GM23248 (cell line): ENCODE data around the gene SPEG. TPM values are rescaled to one million over a fixed set of nuclear protein-coding genes. Genes with fewer than 3 reads are reported as not detected.

ENCODE experiments used
- DNase-seq: peaks from one replicate; pipeline ENCODE4 v3.0.0-alpha.2; 2015
- H2AFZ ChIP-seq: fragments of 200-600 bp; sonication (generic); 2 replicates; pipeline ENCODE4 v1.6.1; 2016; ENCODE audit warnings: antibody characterized with exemption
- H3F3A ChIP-seq: fragments of 200-600 bp; sonication (generic); 2 replicates; pipeline ENCODE4 v1.6.1; 2016; ENCODE audit warnings: mild to moderate bottlenecking, antibody characterized with exemption, mixed run types; ENCODE audit not compliant: insufficient read depth
- H3K27ac ChIP-seq: fragments of 200-600 bp; sonication (generic); 2 replicates; pipeline ENCODE4 v1.5.1; 2016; ENCODE audit warnings: mild to moderate bottlenecking
- H3K27me3 ChIP-seq: fragments of 200-600 bp; sonication (generic); replicated peaks from 2 replicates; pipeline ENCODE4 v1.6.1; 2016; ENCODE audit warnings: mild to moderate bottlenecking; ENCODE audit not compliant: insufficient read depth
- H3K36me3 ChIP-seq: fragments of 200-600 bp; sonication (generic); 2 replicates; pipeline ENCODE4 v1.6.1; 2016; ENCODE audit warnings: low read depth, mild to moderate bottlenecking
- H3K4me1 ChIP-seq: fragments of 200-600 bp; sonication (generic); 2 replicates; pipeline ENCODE4 v1.6.1; 2016; ENCODE audit warnings: mild to moderate bottlenecking; ENCODE audit not compliant: insufficient read depth
- H3K4me2 ChIP-seq: fragments of 200-600 bp; sonication (generic); one replicate; pipeline ENCODE4 v1.6.1; 2016; ENCODE audit warnings: mild to moderate bottlenecking; ENCODE audit not compliant: unreplicated experiment
- H3K4me3 ChIP-seq: fragments of 200-600 bp; sonication (generic); 2 replicates; pipeline ENCODE4 v1.5.1; 2016; ENCODE audit warnings: mild to moderate bottlenecking
- H3K79me2 ChIP-seq: fragments of 200-600 bp; sonication (generic); 2 replicates; pipeline ENCODE4 v1.6.1; 2016; ENCODE audit warnings: mild to moderate bottlenecking; ENCODE audit not compliant: insufficient read depth
- H3K9ac ChIP-seq: fragments of 200-600 bp; sonication (generic); 2 replicates; pipeline ENCODE4 v1.6.1; 2016; ENCODE audit warnings: mild to moderate bottlenecking
- H3K9me2 ChIP-seq: fragments of 200-600 bp; sonication (generic); 2 replicates; pipeline ENCODE4 v1.6.1; 2016; ENCODE audit warnings: mixed run types, mild to moderate bottlenecking, moderate library complexity; ENCODE audit not compliant: insufficient read depth
- H3K9me3 ChIP-seq: fragments of 200-600 bp; sonication (generic); one replicate; pipeline ENCODE4 v1.6.1; 2017; ENCODE audit warnings: low read depth
- H4K20me1 ChIP-seq: fragments of 200-600 bp; sonication (generic); 2 replicates; pipeline ENCODE4 v1.6.0; 2016; ENCODE audit not compliant: insufficient read depth
- EZH2 ChIP-seq: fragments of 200-600 bp; sonication (generic); IDR thresholded peaks from 2 replicates; pipeline ENCODE4 v1.6.1; 2018; ENCODE audit warnings: antibody characterized with exemption, mild to moderate bottlenecking; ENCODE audit not compliant: insufficient read depth, poor library complexity, severe bottlenecking
- EZH2phosphoT487 ChIP-seq: fragments of 200-600 bp; sonication (generic); IDR thresholded peaks from 2 replicates; pipeline ENCODE4 v1.6.1; 2018; ENCODE audit warnings: antibody characterized with exemption, moderate library complexity, mild to moderate bottlenecking, low read depth; ENCODE audit not compliant: insufficient read depth
- WGBS, 2 experiments: methylation state at CpG; one replicate each; pipeline ENCODE4 v1.1.6; 2015 to 2017; ENCODE audit warnings: low lambda C conversion rate in 2 of 2, low coverage in 1 of 2; ENCODE audit errors: missing lambda C conversion rate in 2 of 2; 5-methylcytosine and 5-hydroxymethylcytosine counted together
- in situ Hi-C: fragments of 300-500 bp; cut with MboI; formaldehyde crosslinking; loops from 2 replicates; pipeline ENCODE4 v1.15.0; 2020
- polyA plus RNA-seq: library from polyadenylated mRNA; unstranded; fragments of >200 nt; fragmentation: Nextera tagmentation; extraction: Ambion mirVana; gene quantifications from 2 replicates; pipeline ENCODE4 v1.2.1, GENCODE V29; 2016
- total RNA-seq: library from RNA; depleted of rRNA; stranded (reverse); fragments of >200 nt; shearing (Covaris generic); gene quantifications from 2 replicates; pipeline ENCODE4 v1.2.3, GENCODE V29; 2014

The SPEG gene
- total and polyA plus RNA-seq, 2 experiments from 2014 or later: 9.4 to 26.5 TPM

GRCh38 chr2:219434468-219434717, 250 bp upstream of the SPEG start:
- H4K20me1 ChIP-seq: no peaks in the 10 kb centered on the region
- in situ Hi-C loops: no loop called here
- WGBS, 2 experiments: 50 to 56% methylated on average over 7 to 9 of the region's 9 CpGs
- no peak overlapping the region for H3K27ac ChIP-seq
- H3K9ac ChIP-seq: no peak overlapping the region
- TF ChIP-seq EZH2phosphoT487: no peak
- TF ChIP-seq EZH2: no peak
- no peaks in the 10 kb centered on the region for H3K79me2 ChIP-seq
- no peaks in the 10 kb centered on the region for H3K27me3 ChIP-seq
- H3K4me3 ChIP-seq: no peak overlapping the region
- H2AFZ ChIP-seq: peak overlapping the region; percentile 5; the same call in 1 of the 2 replicates
- DNase-seq: no peak
- H3K9me3 ChIP-seq: no peaks in the 10 kb centered on the region
- H3K9me2 ChIP-seq: no peaks in the 10 kb centered on the region
- no peaks in the 10 kb centered on the region for H3K4me1 ChIP-seq
- no peak overlapping the region for H3K4me2 ChIP-seq
- no peaks in the 10 kb centered on the region for H3K36me3 ChIP-seq
- H3F3A ChIP-seq: no peaks in the 10 kb centered on the region

DNA sequence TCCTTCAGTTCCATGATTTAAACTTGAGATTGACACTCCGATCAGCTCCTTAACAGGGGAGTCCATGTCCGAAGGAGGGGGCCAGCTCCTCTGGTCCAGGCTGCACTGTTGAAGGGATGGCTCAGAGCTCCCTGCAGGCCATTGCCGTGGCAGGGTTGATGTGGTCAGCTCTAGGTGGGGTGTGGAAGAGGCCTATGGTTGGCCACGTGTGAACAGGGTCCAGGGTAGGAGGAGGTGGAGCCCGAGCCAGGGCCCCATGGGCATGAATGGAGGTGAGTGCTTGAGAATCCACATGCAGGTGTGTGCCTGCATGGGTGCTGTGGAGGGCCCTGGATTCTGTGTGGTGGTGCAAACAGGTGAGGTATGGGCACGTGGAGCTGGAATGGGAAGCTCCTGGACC, 1.1 kb downstream of the SPEG start:
- Histone ChIP-seq H3K9ac (no peak overlapping the region), H3K9me2 (no peaks in the 10 kb centered on the region), H4K20me1 (no peaks in the 10 kb centered on the region), H3K36me3 (no peaks in the 10 kb centered on the region), H2AFZ (no peak overlapping the region), H3K4me1 (0 out of 2 replicates have a peak, but pooled peaks cover 1% of the 10 kb centered on the region), H3F3A (peaks cover 7% of the 10 kb centered on the region; the same call in 1 of the 2 replicates), H3K27me3 (no peaks in the 10 kb centered on the region), H3K9me3 (no peaks in the 10 kb centered on the region), H3K4me2 (no peak overlapping the region), H3K27ac (no peak overlapping the region), H3K79me2 (no peaks in the 10 kb centered on the region), H3K4me3 (no peak overlapping the region)
- in situ Hi-C loops: no loop called here
- 65 to 73% methylated on average over 6 of the region's 6 CpGs for WGBS, 2 experiments
- DNase-seq: no peak
- TF ChIP-seq EZH2phosphoT487 (no peak), EZH2 (no peak)

GRCh38 chr2:219436491-219436890, 1.8 kb downstream of the SPEG start:
- Histone ChIP-seq H4K20me1 (no peaks in the 10 kb centered on the region), H3K79me2 (no peaks in the 10 kb centered on the region), H3K4me3 (no peak overlapping the region), H3K36me3 (no peaks in the 10 kb centered on the region), H3F3A (peaks cover 12% of the 10 kb centered on the region; the same call in 1 of the 2 replicates), H3K4me2 (no peak overlapping the region), H3K9me3 (no peaks in the 10 kb centered on the region), H3K9me2 (no peaks in the 10 kb centered on the region), H3K27ac (no peak overlapping the region), H3K4me1 (0 out of 2 replicates have a peak, but pooled peaks cover 9% of the 10 kb centered on the region), H3K27me3 (no peaks in the 10 kb centered on the region), H3K9ac (no peak overlapping the region), H2AFZ (no peak overlapping the region)
- TF ChIP-seq EZH2 (no peak), EZH2phosphoT487 (no peak)
- WGBS, 2 experiments: 73 to 87% methylated on average over 5 of the region's 5 CpGs
- no peak for DNase-seq
- in situ Hi-C loops: no loop called here

GRCh38 chr2:219437141-219437540, 2.5 kb downstream of the SPEG start:
- H3K4me3 ChIP-seq: no peak overlapping the region
- H3K27ac ChIP-seq: no peak overlapping the region
- H3K9me2 ChIP-seq: no peaks in the 10 kb centered on the region
- 94 to 100% methylated on average over 3 of the region's 3 CpGs for WGBS, 2 experiments
- peaks cover 12% of the 10 kb centered on the region; the same call in 1 of the 2 replicates for H3F3A ChIP-seq
- no peaks in the 10 kb centered on the region for H3K36me3 ChIP-seq
- H3K4me1 ChIP-seq: 0 out of 2 replicates have a peak, but pooled peaks cover 10% of the 10 kb centered on the region
- no peak overlapping the region for H3K9ac ChIP-seq
- no peaks in the 10 kb centered on the region for H3K27me3 ChIP-seq
- no peaks in the 10 kb centered on the region for H3K9me3 ChIP-seq
- H2AFZ ChIP-seq: no peak overlapping the region
- no peak for DNase-seq
- H4K20me1 ChIP-seq: no peaks in the 10 kb centered on the region
- in situ Hi-C loops: no loop called here
- H3K4me2 ChIP-seq: no peak overlapping the region
- no peaks in the 10 kb centered on the region for H3K79me2 ChIP-seq
- no peak for TF ChIP-seq EZH2
- no peak for TF ChIP-seq EZH2phosphoT487

GRCh38 chr2:219437690-219438206, 3.1 kb downstream of the SPEG start:
- Histone ChIP-seq H3K27me3 (no peaks in the 10 kb centered on the region), H3K4me1 (0 out of 2 replicates have a peak, but pooled peaks cover 12% of the 10 kb centered on the region), H4K20me1 (no peaks in the 10 kb centered on the region), H3K79me2 (peaks cover 2% of the 10 kb centered on the region; the same call in 1 of the 2 replicates), H3K9me3 (no peaks in the 10 kb centered on the region), H3K9me2 (no peaks in the 10 kb centered on the region), H3K36me3 (no peaks in the 10 kb centered on the region), H3K27ac (no peak overlapping the region), H3K9ac (no peak overlapping the region), H3K4me2 (no peak overlapping the region), H3F3A (peaks cover 12% of the 10 kb centered on the region; the same call in 1 of the 2 replicates), H3K4me3 (no peak overlapping the region), H2AFZ (no peak overlapping the region)
- WGBS, 2 experiments: 53 to 55% methylated on average over 6 of the region's 6 CpGs
- in situ Hi-C loops: no loop called here
- no peak for DNase-seq
- no peak for TF ChIP-seq EZH2
- TF ChIP-seq EZH2phosphoT487: no peak
